ENCODE measurements around the gene CASQ2. TPM values are rescaled to one million over a fixed set of nuclear protein-coding genes. Genes with fewer than 3 reads are reported as not detected.

The CASQ2 gene
- total RNA-seq, 1 donor from 2014 or later: 67.2 TPM

DNA sequence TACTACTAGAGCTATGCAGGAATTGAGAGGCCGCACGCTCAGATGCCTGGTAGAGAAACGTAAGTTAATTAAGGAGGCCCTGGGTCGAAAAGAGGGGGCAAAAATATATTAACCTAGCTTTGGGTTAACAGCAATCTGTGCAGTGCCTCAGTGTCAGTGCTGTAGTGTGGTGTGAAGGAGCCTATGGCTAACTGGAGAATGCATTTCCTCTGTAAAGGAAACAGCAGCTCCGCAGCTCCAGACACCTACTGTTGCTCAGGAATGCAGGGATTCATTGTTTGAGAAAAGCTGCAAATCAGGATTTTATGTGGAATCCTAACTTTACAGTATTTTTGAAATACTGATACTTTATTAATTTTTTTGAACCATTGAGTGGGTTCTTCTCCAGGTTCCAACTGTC lies 108.4 kb downstream of the CASQ2 start:
- DNase-seq: no peak

DNA sequence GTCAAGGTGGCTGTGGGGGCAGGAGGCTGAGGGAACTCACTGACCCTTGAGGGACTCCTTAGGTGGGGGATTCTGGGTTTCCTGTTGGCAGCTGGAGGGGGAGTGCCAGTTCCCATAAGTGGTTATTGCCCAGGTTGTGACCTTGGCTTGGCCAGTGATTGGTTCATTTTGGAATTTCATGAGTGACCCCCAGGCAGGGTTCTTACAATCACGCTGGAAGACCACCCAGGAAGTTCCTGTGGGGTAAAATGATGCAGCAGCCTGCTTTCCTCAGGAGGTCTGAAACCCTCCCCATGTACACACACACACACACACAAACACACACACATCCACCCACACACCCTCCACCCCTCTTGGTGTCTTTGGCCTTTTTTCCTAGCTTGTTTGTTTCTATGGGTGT lies 109.9 kb downstream of the CASQ2 start:
- no peak for DNase-seq

DNA sequence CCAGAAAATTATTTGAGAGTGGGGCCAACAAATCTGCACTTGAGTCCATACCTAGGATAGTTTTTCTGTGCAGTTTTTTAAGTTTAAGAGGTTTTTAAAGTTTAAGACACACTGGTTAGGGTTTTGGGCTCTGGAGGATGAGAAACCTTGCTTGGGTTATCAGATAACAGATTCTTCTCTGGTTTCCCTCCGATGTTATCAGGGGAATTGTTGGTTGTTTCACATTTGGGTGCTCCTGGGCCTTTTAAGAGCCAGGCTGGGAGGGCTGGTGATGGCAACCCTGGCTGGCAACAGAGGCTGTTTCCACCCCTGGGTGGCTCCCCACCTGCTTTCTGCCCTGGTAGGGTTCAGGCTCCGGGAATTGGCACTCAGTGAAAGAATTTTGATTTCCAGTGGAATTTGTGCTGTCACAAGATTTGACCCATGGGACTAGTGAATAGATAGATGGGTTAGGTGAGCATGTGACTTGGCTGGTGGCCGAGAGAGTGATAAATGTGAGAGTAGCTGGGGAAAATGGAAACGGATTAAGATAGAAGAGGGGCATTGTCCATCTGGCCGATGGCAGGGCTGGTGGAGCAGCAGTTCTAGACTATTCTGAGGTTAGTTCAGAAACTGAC lies 111.9 kb downstream of the CASQ2 start:
- no peak for DNase-seq

DNA sequence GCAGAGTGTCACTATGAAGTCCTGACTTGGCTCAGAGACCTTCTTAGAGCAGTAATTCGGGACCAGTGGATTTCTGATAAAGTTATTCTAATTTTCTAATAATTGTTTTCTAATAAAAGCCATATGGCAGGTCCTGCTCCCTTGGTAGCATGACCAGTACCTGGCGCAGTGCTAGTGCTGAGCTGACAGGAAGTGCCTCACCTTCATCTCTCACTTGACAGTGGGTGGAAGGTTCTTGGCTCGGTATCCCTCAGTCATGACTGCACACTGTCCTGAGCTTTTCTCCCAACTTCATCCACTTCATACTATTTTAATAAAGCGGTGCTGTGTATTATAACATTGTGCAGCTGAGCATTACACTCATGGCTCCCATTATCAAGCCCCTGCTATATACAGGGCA lies 112.6 kb downstream of the CASQ2 start:
- no peak for DNase-seq

DNA sequence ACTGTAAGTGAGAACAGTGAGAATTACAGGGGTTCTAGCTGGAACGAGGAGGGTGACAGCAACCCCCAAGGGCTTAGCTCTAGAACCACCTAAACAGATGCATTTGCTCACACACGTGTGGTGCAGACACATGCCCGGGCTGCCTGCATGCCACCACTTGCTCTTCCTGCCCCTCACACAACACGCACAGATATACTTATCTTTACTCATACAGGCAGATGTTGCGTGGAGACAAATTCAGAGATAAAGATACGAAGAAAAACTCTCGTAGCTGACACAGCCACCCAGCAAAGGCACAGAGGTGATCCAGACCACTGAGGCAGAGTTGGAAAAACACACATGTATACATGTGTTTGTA lies 113.2 kb downstream of the CASQ2 start:
- DNase-seq: no peak

DNA sequence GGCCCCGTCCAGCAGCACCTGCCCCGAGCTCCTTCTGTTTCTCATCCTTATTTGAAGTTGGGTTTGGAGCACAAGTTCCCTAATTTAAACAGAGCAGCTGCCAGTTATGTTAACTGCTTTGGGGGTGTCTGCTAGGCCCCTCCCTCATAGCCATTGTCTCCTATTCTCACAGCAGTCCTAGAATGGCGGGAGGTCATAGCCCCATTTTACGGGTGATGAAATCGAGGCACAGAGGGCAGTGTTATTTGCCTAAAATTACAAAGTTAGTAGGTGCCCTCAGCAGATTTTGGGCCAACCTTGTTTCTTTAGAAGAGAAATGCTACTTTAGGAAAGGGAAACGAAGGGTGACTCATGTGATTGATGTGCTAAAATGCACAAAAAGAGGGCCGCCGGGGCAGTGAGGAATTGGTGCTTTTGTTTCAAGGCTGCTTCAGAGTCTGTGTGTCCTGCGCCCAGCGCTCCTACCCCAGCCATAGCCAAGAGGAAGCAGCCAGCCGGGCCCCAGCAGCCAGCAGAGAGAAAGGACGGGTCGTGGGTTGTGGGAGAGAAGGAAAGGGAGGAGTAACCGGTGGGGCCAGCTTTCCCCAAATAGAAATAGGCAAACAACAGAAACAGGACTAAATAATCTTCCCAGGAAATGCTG lies 113.7 kb downstream of the CASQ2 start:
- DNase-seq: no peak

DNA sequence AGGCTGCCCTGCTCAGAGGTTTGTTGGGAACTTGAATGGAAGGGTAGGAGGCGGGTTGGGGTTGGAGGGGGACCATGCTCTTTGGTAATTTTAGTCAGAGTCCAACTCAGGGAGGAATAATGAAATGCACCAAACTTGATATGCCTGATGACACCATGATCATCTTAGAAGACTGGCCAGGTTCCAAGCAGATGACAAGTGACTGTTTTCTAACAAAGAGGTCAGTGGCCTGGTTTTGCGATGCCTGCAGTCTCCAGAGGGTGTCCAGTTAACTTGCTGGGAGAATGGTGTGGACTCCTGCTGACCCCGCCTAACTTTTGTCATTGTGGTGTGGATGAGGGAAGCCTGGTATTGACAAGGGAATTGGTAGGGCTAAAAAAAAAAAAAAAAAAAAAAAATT lies 114.4 kb downstream of the CASQ2 start:
- no peak for DNase-seq

DNA sequence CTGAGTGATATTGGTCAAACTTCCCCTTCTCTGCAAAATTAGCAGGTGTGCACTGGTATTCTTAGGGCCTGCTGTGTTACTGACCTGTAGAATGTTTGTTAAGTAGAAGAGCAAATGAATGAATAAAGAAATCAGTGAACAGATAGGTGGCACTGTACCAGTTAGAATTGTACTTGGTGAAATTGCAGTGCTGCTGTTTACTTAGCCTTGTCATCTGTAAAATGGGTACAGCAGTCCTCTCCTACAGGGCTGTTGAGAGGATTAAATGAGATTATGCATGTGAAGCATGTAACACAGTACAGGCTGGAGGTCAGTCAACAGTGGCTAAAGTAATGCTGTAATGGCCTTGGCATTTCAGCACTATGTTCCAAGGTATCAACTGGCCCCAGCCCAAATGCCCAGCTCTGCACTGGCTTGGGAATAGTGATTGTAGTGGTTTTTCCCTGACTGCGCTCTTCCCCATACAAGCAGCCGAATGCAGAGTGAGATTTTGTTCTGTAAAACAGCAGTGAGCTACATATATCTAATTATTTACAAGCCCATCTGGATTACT lies 116.2 kb downstream of the CASQ2 start:
- DNase-seq: no peak

DNA sequence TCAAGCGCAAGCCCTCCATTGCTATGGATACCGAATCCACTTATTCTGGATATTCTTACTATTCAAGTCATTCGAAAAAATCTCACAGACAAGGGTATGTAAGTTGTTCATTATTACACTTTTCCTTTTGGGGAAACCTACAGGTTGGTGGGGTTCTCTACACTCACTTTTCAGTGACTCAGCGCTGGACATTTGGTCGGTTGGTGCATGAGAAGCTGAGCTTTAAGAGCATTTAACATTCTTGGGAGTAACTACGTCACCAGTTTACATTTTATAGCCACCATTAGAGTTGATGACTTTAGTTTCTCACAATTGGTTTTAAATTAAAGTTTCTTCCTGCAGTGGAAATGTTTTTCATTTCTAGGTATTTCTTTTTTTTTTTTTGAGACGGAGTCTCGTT lies 117.1 kb downstream of the CASQ2 start:
- no peak for DNase-seq

DNA sequence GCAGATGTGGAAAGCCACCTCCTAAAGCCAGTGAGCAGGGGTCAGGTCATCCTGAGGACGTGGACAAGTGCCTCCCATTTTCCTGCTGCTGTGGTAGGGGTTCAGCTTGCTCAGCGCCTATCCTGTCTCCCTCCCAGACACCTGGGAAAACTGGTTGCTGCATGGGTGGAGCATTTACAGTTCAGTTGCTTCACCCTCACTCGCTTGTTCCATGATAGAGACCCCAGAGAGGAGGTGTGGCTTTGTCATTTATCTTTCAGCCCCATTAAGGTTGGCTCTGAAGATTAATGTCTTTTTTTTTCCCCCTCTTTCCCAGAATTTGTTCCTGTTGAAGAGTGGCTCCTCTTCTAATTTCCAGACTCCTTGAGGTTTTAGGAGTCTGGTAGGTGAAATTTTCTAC lies 117.6 kb downstream of the CASQ2 start:
- DNase-seq: no peak

Other genes starting within 250 kb of the CASQ2 start
- 8.5 TPM for gene VANGL1, start 126.7 kb downstream of the CASQ2 start, total RNA-seq
- not detected for gene NHLH2, start 72.4 kb upstream of the CASQ2 start, total RNA-seq
- gene SLC22A15, start 207.8 kb upstream of the CASQ2 start, total RNA-seq: 4.0 TPM